HepG2 (cell line): Measurements from ENCODE around the gene NPY. TPM values are rescaled to one million over a fixed set of nuclear protein-coding genes. Genes with fewer than 3 reads are reported as not detected.
A peak's percentile ranks its signal among the peaks of the same experiment; 100 is the strongest.

Source experiments
- ATAC-seq: fragments of 200-7000 bp; cut with Tn5 transposase; 3 replicates; pipeline ENCODE4 v1.9.1; 2020; ENCODE audit warnings: mild to moderate bottlenecking, moderate library complexity
- BruUV-seq: library from RNA; stranded (reverse); fragments of 400-500 nt; replicated peaks from 2 replicates; lab custom pipeline; 2021; lab: Mats Ljungman, UMichigan
- CTCF ChIA-PET: fragments of 300-600 bp; formaldehyde crosslinking; extraction: SDS; loops from one replicate; lab custom pipeline; 2021; ENCODE audit warnings: low total read pairs, inconsistent platforms, low intra/inter-chr PET ratio; lab: Yijun Ruan, JAX
- POLR2A ChIA-PET: fragments of 350-600 bp; sonication (Branson Sonifier 250); formaldehyde crosslinking; loops from one replicate; lab custom pipeline; 2020; ENCODE audit warnings: antibody characterized with exemption, inconsistent platforms; lab: Yijun Ruan, JAX
- DNase-seq: peaks from one replicate; pipeline ENCODE4 v3.0.0-alpha.2; 2015; ENCODE audit warnings: low spot score
- FAIRE-seq: peaks from 3 replicates; lab custom pipeline; 2011; peaks lifted over from hg19 to GRCh38; lab: Jason Lieb, UNC
- H2AFZ ChIP-seq: one replicate; pipeline ENCODE4 v1.6.1; 2011; ENCODE audit warnings: low read length, inconsistent platforms
- H3K27ac ChIP-seq: fragments of 300-600 bp; 3 replicates; pipeline ENCODE4 v1.8.0; 2011; ENCODE audit warnings: mixed run types, mild to moderate bottlenecking, mixed read lengths, low read length, inconsistent platforms; ENCODE audit not compliant: insufficient read depth; ENCODE audit errors: extremely low read length
- H3K27me3 ChIP-seq, 2 experiments: fragments of 200-600 bp in 1 of 2; 2 replicates in 1 of 2; 3 replicates in 1 of 2; pipeline versions ENCODE4 v1.6.0 to v1.8.0; 2011; ENCODE audit warnings: low read length in 2 of 2, mild to moderate bottlenecking in 2 of 2, moderate library complexity in 2 of 2, inconsistent platforms in 1 of 2; ENCODE audit not compliant: insufficient read depth in 2 of 2, control insufficient read depth in 1 of 2
- H3K36me3 ChIP-seq, 2 experiments: fragments of 200-600 bp in 1 of 2; replicated peaks in 1 of 2; 2 replicates in 1 of 2; 3 replicates in 1 of 2; pipeline versions ENCODE4 v1.5.1 to v1.8.0; 2011; ENCODE audit warnings: low read length in 2 of 2, inconsistent platforms in 1 of 2; ENCODE audit not compliant: insufficient read depth in 2 of 2, control insufficient read depth in 1 of 2
- H3K4me1 ChIP-seq: 2 replicates; pipeline ENCODE4 v1.5.1; 2012; ENCODE audit warnings: low read length, inconsistent platforms; ENCODE audit not compliant: insufficient read depth
- H3K4me2 ChIP-seq: 2 replicates; pipeline ENCODE4 v1.6.0; 2011; ENCODE audit warnings: low read depth, low read length, inconsistent platforms
- H3K4me3 ChIP-seq, 3 experiments: fragments of 200-600 bp in 1 of 3; sonication (generic), shearing (Covaris generic) in 1 of 3; replicated peaks in 1 of 3; 2 replicates each; pipeline ENCODE4 v1.5.1; 2011 to 2016; ENCODE audit warnings: low read length in 3 of 3, inconsistent platforms in 2 of 3, low read depth in 2 of 3, mild to moderate bottlenecking in 2 of 3, control low read depth in 1 of 3, mixed read lengths in 1 of 3; ENCODE audit not compliant: insufficient read depth in 1 of 3
- H3K79me2 ChIP-seq: one replicate; pipeline ENCODE4 v1.6.1; 2011; ENCODE audit warnings: low read length, inconsistent platforms; ENCODE audit not compliant: insufficient read depth
- H3K9ac ChIP-seq: 2 replicates; pipeline ENCODE4 v1.6.0; 2011; ENCODE audit warnings: mild to moderate bottlenecking, low read depth, low read length, inconsistent platforms; ENCODE audit not compliant: insufficient read depth
- H3K9me3 ChIP-seq: 2 replicates; pipeline ENCODE4 v1.5.1; 2012; ENCODE audit warnings: mild to moderate bottlenecking, low read length
- H4K20me1 ChIP-seq: 2 replicates; pipeline ENCODE4 v1.6.0; 2011; ENCODE audit warnings: inconsistent platforms, mild to moderate bottlenecking, low read length, moderate library complexity; ENCODE audit not compliant: insufficient read depth
- CBFB ChIP-seq: sonication (generic); formaldehyde crosslinking; IDR thresholded peaks from 2 replicates; pipeline ENCODE4 v1.4.0; 2020; ENCODE audit warnings: missing genetic modification reagents
- CEBPB ChIP-seq: IDR thresholded peaks from 2 replicates; pipeline ENCODE4 v1.6.1; 2011; ENCODE audit warnings: low read depth, low read length, improper control_type of control experiment, borderline replicate concordance
- HNF4G ChIP-seq, 2 experiments: sonication (generic) in 1 of 2; formaldehyde crosslinking in 1 of 2; IDR thresholded peaks; 2 replicates each; pipeline versions ENCODE4 v1.4.0 to v1.6.1; 2011 to 2020; ENCODE audit warnings: borderline replicate concordance in 2 of 2, low read depth in 2 of 2, mild to moderate bottlenecking in 2 of 2, low read length in 1 of 2, missing genetic modification reagents in 1 of 2, moderate library complexity in 1 of 2
- SALL1 ChIP-seq: sonication (generic); formaldehyde crosslinking; IDR thresholded peaks from 2 replicates; pipeline ENCODE4 v1.8.0; 2022; ENCODE audit warnings: mild to moderate bottlenecking, missing genetic modification reagents
- SAP130 ChIP-seq: IDR thresholded peaks from 2 replicates; pipeline ENCODE4 v1.6.1; 2016; ENCODE audit warnings: low read depth
- USF2 ChIP-seq, 2 experiments: sonication (generic) in 1 of 2; formaldehyde crosslinking in 1 of 2; IDR thresholded peaks; 2 replicates each; pipeline versions ENCODE4 v1.5.1 to v1.6.1; 2011 to 2020; ENCODE audit warnings: borderline replicate concordance in 1 of 2, low read depth in 1 of 2, low read length in 1 of 2, mild to moderate bottlenecking in 1 of 2, missing genetic modification reagents in 1 of 2, moderate library complexity in 1 of 2
- ZBTB26 ChIP-seq: IDR thresholded peaks from 2 replicates; pipeline ENCODE4 v1.6.1; 2016; ENCODE audit warnings: missing compliant biosample characterization, missing genetic modification reagents, borderline replicate concordance
- ZNF782 ChIP-seq: sonication (generic); formaldehyde crosslinking; IDR thresholded peaks from 2 replicates; pipeline ENCODE4 v1.4.0; 2020; ENCODE audit warnings: missing genetic modification reagents, mild to moderate bottlenecking, borderline replicate concordance
- WGBS: methylation state at CpG from one replicate; pipeline ENCODE4 v1.1.6; 2017; ENCODE audit warnings: low lambda C conversion rate; 5-methylcytosine and 5-hydroxymethylcytosine counted together
- in situ Hi-C: cut with HindIII; loops from 2 replicates; pipeline ENCODE4 v1.10.0; 2017; ENCODE audit warnings: low pct_unique_long_range_greater_than_20kb; ENCODE audit not compliant: extremely low pct_ligation_motif_present
- intact Hi-C: fragments of 100-400 bp; cut with micrococcal nuclease; formaldehyde crosslinking; loops from one replicate; pipeline ENCODE4 v1.10.0; 2022; ENCODE audit not compliant: unreplicated experiment
- polyA plus RNA-seq, 8 experiments: library from polyadenylated mRNA; depleted of rRNA in 3 of 8; stranded (reverse) in 7 of 8; unstranded in 1 of 8; fragments of >200 nt; fragmentation: Illumina TruSeq in 4 of 8; extraction: Trizol in 4 of 8; gene quantifications; 2 replicates each; pipeline versions ENCODE4 v1.2.1 to v1.2.3, GENCODE V29; 2011 to 2016; ENCODE audit warnings: low read depth in 4 of 8, missing spikeins in 1 of 8, mixed read lengths in 1 of 8; ENCODE audit not compliant: insufficient read depth in 1 of 8
- total RNA-seq, 5 experiments: library from RNA; depleted of rRNA; stranded (reverse); fragments of >200 nt; fragmentation: Illumina TruSeq; extraction: Trizol; gene quantifications; 2 replicates each; pipeline ENCODE4 v1.2.3, GENCODE V29; 2016; ENCODE audit warnings: low read depth in 1 of 5

NPY gene
- total and polyA plus RNA-seq, 2 of the 13 experiments (the other 11 are each of a cell fraction or from before 2014, with no cell fraction given), result not detected

- H4K20me1 ChIP-seq, result no peaks in the 10 kb centered on the region
- WGBS, result 25% methylated on average over 5 of the region's 5 CpGs
- no peaks in the 10 kb centered on the region for H3K4me1 ChIP-seq
- DNase-seq, result no peak
- H2AFZ ChIP-seq, result no peak overlapping the region
- ChIA-PET POLR2A (no interaction called here), CTCF (no interaction called here)
- FAIRE-seq, result no peak
- H3K27ac ChIP-seq, result no peak overlapping the region
- BruUV-seq, result no TSS peak
- H3K9me3 ChIP-seq, result no peaks in the 10 kb centered on the region
- no peak overlapping the region for H3K4me2 ChIP-seq
- TF ChIP-seq SAP130 (CRISPR knock-in tag) (no peak), ZBTB26 (no peak), ZNF782 (CRISPR knock-in tag) (no peak), CEBPB (peak; percentile 88), HNF4G (IDR thresholded peaks at IDR 0.05; ENCODE audit: borderline replicate concordance, low read depth, low read length) (no peak), HNF4G (CRISPR knock-in tag; IDR thresholded peaks at IDR 0.05; ENCODE audit: borderline replicate concordance, low read depth) (no peak), CBFB (CRISPR knock-in tag) (no peak), SALL1 (CRISPR knock-in tag) (no peak), USF2 (IDR thresholded peaks at IDR 0.05; ENCODE audit: low read depth, low read length) (no peak), USF2 (CRISPR knock-in tag; IDR thresholded peaks at IDR 0.05; ENCODE audit: borderline replicate concordance) (no peak)
- in situ Hi-C loops, result no loop called here
- H3K4me3 ChIP-seq, result no peak overlapping the region
- H3K79me2 ChIP-seq, result no peaks in the 10 kb centered on the region
- intact Hi-C loops, result no loop called here
- no peaks in the 10 kb centered on the region for H3K36me3 ChIP-seq
- H3K9ac ChIP-seq, result no peak overlapping the region
- no peak for ATAC-seq
- no peaks in the 10 kb centered on the region for H3K27me3 ChIP-seq
These were observed 44.1 kb downstream of the NPY start for GRCh38 chr7:24328050-24328449.
